Keratinocyte (primary cell): ENCODE results near the gene KCNMA1.

Source experiments
- EZH2 ChIP-seq: IDR thresholded peaks from one replicate; pipeline ENCODE4 v1.6.1; 2012; ENCODE audit warnings: inconsistent platforms, mild to moderate bottlenecking, low read length, moderate library complexity
- TF ChIP-seq, protein P1 (sequence below), 3 experiments: IDR thresholded peaks in 1 of 3; conservative IDR thresholded peaks in 1 of 3; optimal IDR thresholded peaks in 1 of 3; 2 replicates in 2 of 3; 3 replicates in 1 of 3; pipeline versions ENCODE3 to v1.5.1; 2011; ENCODE audit warnings: low read length in 3 of 3, mild to moderate bottlenecking in 3 of 3, moderate library complexity in 2 of 3, control low read depth in 1 of 3, inconsistent platforms in 1 of 3; ENCODE audit not compliant: insufficient read depth in 2 of 3; ENCODE audit errors: extremely low read depth in 1 of 3

DNA sequence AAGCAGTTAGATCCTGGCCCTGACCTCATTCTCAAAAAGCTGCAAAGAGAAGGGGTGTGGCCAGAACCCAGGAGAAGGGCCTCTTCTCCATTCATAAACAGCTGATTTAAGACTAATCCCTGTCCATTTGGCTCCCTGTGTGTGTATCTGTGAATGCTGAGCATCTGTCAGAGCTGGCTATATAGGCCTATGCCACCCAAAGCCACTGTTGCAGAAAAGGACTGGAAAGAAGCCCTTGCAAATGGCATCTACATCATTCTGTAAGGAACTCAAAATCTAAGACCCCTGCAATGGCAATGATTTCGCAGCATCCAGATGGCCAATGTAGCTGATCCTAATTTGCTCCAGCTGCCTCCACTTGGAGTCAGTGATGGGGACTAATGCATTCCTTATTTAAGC lies 384.5 kb downstream of the KCNMA1 start:
- TF ChIP-seq, protein P1, sequence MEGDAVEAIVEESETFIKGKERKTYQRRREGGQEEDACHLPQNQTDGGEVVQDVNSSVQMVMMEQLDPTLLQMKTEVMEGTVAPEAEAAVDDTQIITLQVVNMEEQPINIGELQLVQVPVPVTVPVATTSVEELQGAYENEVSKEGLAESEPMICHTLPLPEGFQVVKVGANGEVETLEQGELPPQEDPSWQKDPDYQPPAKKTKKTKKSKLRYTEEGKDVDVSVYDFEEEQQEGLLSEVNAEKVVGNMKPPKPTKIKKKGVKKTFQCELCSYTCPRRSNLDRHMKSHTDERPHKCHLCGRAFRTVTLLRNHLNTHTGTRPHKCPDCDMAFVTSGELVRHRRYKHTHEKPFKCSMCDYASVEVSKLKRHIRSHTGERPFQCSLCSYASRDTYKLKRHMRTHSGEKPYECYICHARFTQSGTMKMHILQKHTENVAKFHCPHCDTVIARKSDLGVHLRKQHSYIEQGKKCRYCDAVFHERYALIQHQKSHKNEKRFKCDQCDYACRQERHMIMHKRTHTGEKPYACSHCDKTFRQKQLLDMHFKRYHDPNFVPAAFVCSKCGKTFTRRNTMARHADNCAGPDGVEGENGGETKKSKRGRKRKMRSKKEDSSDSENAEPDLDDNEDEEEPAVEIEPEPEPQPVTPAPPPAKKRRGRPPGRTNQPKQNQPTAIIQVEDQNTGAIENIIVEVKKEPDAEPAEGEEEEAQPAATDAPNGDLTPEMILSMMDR (optimal IDR thresholded peaks at IDR 0.05 in 1 of 3, IDR thresholded peaks at IDR 0.05 in 1 of 3, conservative IDR thresholded peaks at IDR 0.05 in 1 of 3; ENCODE audit: extremely low read depth in 1 of 3, insufficient read depth in 2 of 3, low read length in 3 of 3), result no peak
- TF ChIP-seq EZH2, result no peak
